Measurements from ENCODE around the gene DLG1. TPM values are rescaled to one million over a fixed set of nuclear protein-coding genes. Genes with fewer than 3 reads are reported as not detected.

Gene DLG1
- total RNA-seq, 1 experiment from 2014 or later = 121 TPM

DNA sequence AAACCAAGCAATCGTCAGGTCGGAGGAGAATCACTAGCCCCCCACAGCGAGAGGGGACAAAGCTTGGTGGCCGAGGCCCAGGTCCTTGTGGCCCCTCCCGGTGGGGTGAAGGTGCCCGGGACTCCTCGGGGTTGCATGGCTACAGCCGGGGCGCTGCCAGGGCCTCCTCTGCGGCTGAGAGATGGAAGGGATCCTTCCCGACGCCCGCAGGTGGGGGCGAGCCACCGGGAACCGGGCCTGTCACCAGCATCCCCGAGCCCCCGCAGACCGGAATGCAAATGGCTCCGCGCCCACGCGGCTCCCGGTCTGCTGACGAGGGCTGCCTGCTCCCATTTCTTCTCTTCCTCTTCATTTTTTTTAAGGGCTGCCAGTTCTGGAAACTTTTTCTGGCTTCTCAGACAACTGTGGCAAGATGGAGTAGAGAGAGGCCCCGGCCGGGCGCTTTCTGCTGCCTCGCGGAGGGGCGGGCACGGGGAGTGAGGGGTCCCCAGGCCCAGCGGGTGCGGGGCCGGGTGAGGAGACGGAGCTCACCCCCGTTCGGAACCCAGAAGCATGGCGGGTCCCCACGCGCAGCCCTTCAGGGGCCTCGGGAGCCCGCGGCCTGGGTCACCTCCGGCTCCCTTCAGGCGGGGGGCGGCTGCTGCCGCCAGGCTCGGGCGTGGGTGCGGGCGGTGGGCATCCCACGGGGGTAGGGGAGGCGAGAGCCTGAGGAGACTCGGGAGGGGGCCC is 296.3 kb downstream of the DLG1 start:
- H3K36me3 Mint-ChIP-seq (ENCODE audit: insufficient read depth, unreplicated experiment) = no peaks in the 10 kb centered on the region
- H3K4me3 Mint-ChIP-seq (ENCODE audit: unreplicated experiment) = peak overlapping the region; percentile 53
- intact Hi-C loops (cut with micrococcal nuclease) = loop anchor here (1.0 to 10.0 kb wide), 3 partner anchors 27 to 513 kb away; partner anchors contain the start of gene MELTF
- no peaks in the 10 kb centered on the region for H3K9me3 Mint-ChIP-seq (ENCODE audit: unreplicated experiment)
- TSS peak; percentile 31 for BruUV-seq (replicated peaks)
- H3K27me3 Mint-ChIP-seq (ENCODE audit: insufficient read depth, unreplicated experiment) = no peaks in the 10 kb centered on the region
- ChIA-PET POLR2A (interaction anchor here (1.7 kb wide), 1 partner anchor 60 kb away, joined by 6 read pairs; the partner anchor contains the start of gene NCBP2), CTCF (interaction anchor here (0.6 to 3.1 kb wide), 12 partner anchors 9 to 308 kb away, joined by 3 to 21 read pairs (median 4); partner anchors contain the start of gene MELTF)
- no peak overlapping the region for H3K27ac Mint-ChIP-seq (ENCODE audit: low read depth, unreplicated experiment)
- TF ChIP-seq, protein P1, sequence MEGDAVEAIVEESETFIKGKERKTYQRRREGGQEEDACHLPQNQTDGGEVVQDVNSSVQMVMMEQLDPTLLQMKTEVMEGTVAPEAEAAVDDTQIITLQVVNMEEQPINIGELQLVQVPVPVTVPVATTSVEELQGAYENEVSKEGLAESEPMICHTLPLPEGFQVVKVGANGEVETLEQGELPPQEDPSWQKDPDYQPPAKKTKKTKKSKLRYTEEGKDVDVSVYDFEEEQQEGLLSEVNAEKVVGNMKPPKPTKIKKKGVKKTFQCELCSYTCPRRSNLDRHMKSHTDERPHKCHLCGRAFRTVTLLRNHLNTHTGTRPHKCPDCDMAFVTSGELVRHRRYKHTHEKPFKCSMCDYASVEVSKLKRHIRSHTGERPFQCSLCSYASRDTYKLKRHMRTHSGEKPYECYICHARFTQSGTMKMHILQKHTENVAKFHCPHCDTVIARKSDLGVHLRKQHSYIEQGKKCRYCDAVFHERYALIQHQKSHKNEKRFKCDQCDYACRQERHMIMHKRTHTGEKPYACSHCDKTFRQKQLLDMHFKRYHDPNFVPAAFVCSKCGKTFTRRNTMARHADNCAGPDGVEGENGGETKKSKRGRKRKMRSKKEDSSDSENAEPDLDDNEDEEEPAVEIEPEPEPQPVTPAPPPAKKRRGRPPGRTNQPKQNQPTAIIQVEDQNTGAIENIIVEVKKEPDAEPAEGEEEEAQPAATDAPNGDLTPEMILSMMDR (IDR thresholded peaks at IDR 0.05; ENCODE audit: unreplicated experiment) = no peak
- DNase-seq (ENCODE audit: unreplicated experiment) = no peak
- peaks cover 10% of the 10 kb centered on the region for H3K4me1 Mint-ChIP-seq (ENCODE audit: insufficient read depth, unreplicated experiment)

DNA sequence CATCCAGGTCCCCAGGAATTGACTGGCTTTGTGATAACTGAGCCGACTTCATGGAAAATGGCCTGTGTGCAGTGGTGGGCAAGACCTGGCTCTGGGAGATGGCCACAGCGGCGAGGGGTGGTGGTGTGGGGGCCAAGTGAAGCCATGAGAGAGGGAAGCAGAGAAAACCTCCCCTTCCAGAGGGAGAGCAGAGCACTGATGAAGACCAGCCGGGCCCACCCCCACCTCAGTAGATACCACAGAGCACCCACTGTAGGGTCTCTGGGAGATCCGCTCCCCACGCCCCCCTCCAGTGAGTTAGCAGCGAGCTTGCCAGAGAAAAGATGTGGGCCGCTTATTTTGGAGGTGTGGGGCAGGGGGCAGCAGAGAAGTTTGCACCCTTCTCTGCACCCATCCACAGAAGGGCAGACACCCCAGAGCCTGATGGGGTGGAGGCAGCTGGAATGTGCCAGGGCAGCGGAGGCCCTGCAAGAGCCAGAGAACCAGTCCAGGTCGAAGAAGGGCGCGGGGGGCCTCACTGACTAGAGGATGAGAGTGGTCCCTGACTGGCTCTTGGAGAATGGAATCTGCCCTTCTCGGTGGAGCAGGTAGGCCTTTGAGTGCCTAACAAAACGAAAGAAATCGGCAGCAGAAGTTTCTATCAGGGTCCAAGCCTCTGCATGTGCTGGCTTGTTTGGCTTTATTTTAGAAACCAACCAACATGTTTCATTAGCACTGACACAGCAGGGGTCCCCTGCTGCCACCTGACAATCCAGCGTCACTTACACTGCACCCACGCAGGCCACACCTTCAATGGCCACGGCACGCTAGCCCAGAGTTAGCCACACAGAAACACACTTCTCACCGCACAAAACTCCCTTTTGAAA is 297.1 kb downstream of the DLG1 start:
- TF ChIP-seq, protein P1 (IDR thresholded peaks at IDR 0.05; ENCODE audit: unreplicated experiment) = no peak
- ChIA-PET CTCF (interaction anchor here (0.6 to 1.5 kb wide), 7 partner anchors 12 to 309 kb away, joined by 3 to 5 read pairs (median 4); no protein-coding TSS in a partner anchor), POLR2A (no interaction called here)
- Mint-ChIP-seq H3K36me3 (ENCODE audit: insufficient read depth, unreplicated experiment) (no peaks in the 10 kb centered on the region), H3K4me1 (ENCODE audit: insufficient read depth, unreplicated experiment) (peaks cover 16% of the 10 kb centered on the region), H3K27me3 (ENCODE audit: insufficient read depth, unreplicated experiment) (no peaks in the 10 kb centered on the region), H3K9me3 (ENCODE audit: unreplicated experiment) (no peaks in the 10 kb centered on the region), H3K4me3 (ENCODE audit: unreplicated experiment) (peak overlapping the region; percentile 53), H3K27ac (ENCODE audit: low read depth, unreplicated experiment) (no peak overlapping the region)
- BruUV-seq (replicated peaks) = no TSS peak
- no peak for DNase-seq (ENCODE audit: unreplicated experiment)
- intact Hi-C loops (cut with micrococcal nuclease) = loop anchor here (10.0 kb wide), 1 partner anchor 513 kb away; no protein-coding TSS in a partner anchor

DNA sequence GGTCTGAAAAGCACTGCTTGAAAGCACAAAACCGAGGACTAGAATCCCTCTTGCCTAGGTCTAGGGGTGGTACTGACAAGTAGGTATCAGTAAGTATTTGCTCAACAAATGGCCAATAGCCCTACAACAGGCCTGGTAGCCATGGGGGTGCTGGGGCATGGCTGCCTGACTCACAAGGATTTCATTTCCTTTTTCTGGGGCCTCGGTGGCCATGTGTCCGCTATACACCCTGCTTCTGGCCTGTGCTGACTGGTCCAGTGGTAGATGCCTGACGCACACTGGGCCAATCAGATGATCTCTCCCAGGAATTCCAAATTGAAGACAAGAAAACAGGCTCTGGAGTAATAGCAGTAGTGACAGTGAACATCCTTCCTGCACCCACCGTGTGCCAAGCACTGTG is 298.2 kb downstream of the DLG1 start:
- Mint-ChIP-seq H3K27me3 (ENCODE audit: insufficient read depth, unreplicated experiment) (no peaks in the 10 kb centered on the region), H3K36me3 (ENCODE audit: insufficient read depth, unreplicated experiment) (no peaks in the 10 kb centered on the region), H3K4me3 (ENCODE audit: unreplicated experiment) (no peak overlapping the region), H3K27ac (ENCODE audit: low read depth, unreplicated experiment) (no peak overlapping the region), H3K9me3 (ENCODE audit: unreplicated experiment) (no peaks in the 10 kb centered on the region), H3K4me1 (ENCODE audit: insufficient read depth, unreplicated experiment) (peaks cover 16% of the 10 kb centered on the region)
- CTCF ChIA-PET = interaction anchor here (0.5 to 0.9 kb wide), 2 partner anchors 28 to 547 kb away, joined by 3 to 5 read pairs; no protein-coding TSS in a partner anchor
- no TSS peak for BruUV-seq (replicated peaks)
- intact Hi-C loops (cut with micrococcal nuclease) = loop anchor here (10.0 kb wide), 1 partner anchor 515 kb away; no protein-coding TSS in a partner anchor
- TF ChIP-seq, protein P1 (IDR thresholded peaks at IDR 0.05; ENCODE audit: unreplicated experiment) = no peak
- POLR2A ChIA-PET = no interaction called here
- no peak for DNase-seq (ENCODE audit: unreplicated experiment)
